Stimulated activated naive CD8-positive, alpha-beta T cell treated with anti-CD3 and anti-CD28 coated beads, Interleukin-15, Interleukin-2, amounts not matched to agents 100 ng/mL and 50 ng/mL, for 24 hours (primary cell): ENCODE results near the gene RNF114.
"Not testable (repeated sequence)": the region's sequence is repeated elsewhere in the genome, so short reads cannot be mapped to it uniquely, and the experiment has no call there.

ENCODE experiments used
- H3K27ac Mint-ChIP-seq: one replicate; pipeline ENCODE4 v1.8.0; 2021; ENCODE audit warnings: mild to moderate bottlenecking, mixed read lengths
- H3K27me3 Mint-ChIP-seq: one replicate; pipeline ENCODE4 v1.8.0; 2021; ENCODE audit warnings: mixed read lengths
- H3K36me3 Mint-ChIP-seq: one replicate; pipeline ENCODE4 v1.8.0; 2021; ENCODE audit warnings: low read depth, mixed read lengths
- H3K4me1 Mint-ChIP-seq: one replicate; pipeline ENCODE4 v1.8.0; 2021; ENCODE audit warnings: low read depth, mixed read lengths
- H3K4me3 Mint-ChIP-seq: one replicate; pipeline ENCODE4 v1.8.0; 2021; ENCODE audit warnings: mild to moderate bottlenecking, mixed read lengths
- H3K9me3 Mint-ChIP-seq: one replicate; pipeline ENCODE4 v1.8.0; 2021; ENCODE audit warnings: mixed read lengths

The RNF114 gene

DNA sequence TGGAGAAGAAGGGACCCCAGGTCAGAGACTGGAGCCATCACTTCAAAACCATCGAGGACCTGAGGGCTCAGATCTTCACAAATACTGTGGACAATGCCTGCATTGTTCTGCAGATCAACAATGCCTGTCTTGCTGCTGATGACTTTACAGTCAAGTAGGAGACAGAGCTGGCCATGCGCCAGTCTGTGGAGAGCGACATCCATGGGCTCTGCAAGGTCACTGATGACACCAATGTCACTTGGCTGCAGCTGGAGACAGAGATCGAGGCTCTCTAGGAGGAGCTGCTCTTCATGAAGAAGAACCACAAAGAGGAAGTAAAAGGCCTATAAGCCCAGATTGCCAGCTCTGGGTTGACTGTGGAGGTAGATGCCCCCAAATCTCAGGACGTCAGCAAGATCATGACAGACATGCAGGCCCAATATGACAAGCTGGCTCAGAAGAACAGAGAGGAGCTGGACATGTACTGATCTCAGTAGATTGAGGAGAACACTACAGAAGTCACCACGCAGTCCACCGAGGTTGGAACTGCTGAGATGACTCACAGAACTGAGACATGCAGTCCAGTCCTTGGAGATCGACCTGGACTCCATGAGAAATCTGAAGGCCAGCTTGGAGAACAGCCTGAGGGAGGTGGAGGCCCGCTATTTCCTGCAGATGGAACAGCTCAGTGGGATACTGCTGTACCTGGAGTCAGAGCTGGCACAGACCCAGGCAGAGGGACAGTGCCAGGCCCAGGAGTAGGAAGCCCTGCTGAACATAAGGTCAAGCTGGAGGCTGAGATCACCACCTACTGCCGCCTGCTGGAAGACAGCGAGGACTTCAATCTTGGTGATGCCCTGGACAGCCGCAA, 21.1 kb downstream of the RNF114 start:
- H3K4me3 Mint-ChIP-seq, H3K9me3 Mint-ChIP-seq, H3K27me3 Mint-ChIP-seq: not testable (repeated sequence)
- peaks cover 18% of the 10 kb centered on the region for H3K4me1 Mint-ChIP-seq
- peak overlapping the region; percentile 24 for H3K27ac Mint-ChIP-seq
- H3K36me3 Mint-ChIP-seq: peaks cover 50% of the 10 kb centered on the region

DNA sequence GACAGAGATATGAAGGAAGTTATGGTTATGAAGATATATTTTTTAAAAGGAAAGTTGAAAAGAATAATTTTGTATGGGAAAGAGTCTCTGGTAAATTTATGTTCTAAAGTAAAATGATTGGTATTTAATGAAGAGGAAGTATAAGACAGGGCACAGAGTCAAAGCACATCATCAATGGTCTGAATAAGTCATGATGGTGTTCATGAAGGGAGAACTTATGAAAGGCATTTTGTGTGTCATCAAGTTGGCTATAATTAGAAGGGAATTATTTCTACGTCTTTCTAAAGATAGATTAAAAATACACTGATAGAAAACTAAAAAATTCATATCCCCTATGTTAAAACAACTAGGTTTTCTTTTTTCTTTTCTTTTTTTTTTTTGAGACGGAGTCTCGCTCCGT, 25.2 kb downstream of the RNF114 start:
- Mint-ChIP-seq H3K27me3 (no peaks in the 10 kb centered on the region), H3K4me3 (no peak overlapping the region), H3K27ac (no peak overlapping the region), H3K9me3 (no peaks in the 10 kb centered on the region), H3K4me1 (peaks cover 18% of the 10 kb centered on the region), H3K36me3 (peaks cover 20% of the 10 kb centered on the region)

DNA sequence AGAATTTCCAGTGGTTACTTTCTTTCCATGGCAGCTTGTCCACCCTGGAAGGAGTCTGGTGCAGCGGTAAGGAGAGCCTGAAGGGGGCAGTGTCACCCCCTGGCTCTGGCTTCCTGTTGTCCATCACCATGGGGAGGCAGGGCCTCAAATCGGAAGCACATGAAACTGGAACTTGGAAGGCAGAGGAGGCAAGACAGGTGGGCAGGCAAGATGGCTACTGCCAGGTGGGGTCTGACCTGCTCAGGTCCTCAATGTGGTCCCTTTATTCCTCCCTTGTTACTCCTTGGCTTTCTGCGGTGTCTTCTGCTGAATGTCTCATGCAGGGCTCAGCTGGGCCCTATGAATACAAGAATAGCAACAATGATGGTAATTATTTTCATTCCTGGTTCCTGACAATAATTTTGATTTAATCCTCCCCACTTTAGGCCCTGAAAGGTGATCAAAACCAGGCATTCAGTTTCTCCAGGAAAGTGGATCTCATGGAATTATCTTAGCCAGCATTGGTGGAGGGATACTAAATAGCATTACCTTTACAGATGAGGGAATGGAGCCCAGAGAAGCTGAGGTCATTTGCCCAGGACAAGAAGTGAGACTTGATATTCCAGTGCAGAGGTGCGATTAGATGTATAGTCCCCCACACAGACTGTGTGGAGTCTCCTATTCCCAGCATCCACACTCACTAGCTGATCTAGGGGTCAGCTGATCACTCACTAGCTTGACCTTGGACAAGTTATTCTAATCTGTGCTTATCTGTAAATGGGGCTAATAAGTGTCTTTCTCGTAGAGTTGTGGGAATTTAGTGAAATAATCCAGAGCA, 29.0 kb downstream of the RNF114 start:
- Mint-ChIP-seq H3K4me1 (no peaks in the 10 kb centered on the region), H3K4me3 (no peak overlapping the region), H3K27ac (no peak overlapping the region), H3K27me3 (no peaks in the 10 kb centered on the region), H3K36me3 (peaks cover 4% of the 10 kb centered on the region), H3K9me3 (no peaks in the 10 kb centered on the region)

DNA sequence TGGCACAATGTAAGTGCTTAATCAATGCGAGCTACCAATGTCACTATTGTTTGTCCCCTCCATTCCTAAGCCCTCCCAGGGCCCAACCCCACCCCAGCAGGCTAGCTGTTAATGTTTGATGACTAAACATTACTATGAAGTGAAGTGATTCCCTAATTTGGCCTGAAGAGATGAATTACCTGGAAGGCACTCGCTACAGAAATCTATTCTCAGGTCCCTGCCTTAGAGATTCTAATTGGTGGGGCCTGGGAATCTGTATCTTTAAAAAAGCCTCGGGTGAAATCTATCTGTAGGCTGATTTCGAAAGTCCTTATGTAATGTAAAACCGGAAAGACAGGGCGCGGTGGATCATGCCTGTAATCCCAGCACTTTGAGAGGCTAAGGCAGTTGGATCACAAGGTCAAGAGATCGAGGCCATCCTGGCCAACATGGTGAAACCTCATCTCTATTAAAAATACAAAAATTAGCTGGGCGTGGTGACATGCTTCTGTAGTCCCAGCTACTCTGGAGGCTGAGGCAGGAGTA, 29.6 kb downstream of the RNF114 start:
- Mint-ChIP-seq H3K27me3 (no peaks in the 10 kb centered on the region), H3K9me3 (no peaks in the 10 kb centered on the region), H3K4me3 (no peak overlapping the region), H3K4me1 (no peaks in the 10 kb centered on the region), H3K27ac (no peak overlapping the region), H3K36me3 (peaks cover 4% of the 10 kb centered on the region)

DNA sequence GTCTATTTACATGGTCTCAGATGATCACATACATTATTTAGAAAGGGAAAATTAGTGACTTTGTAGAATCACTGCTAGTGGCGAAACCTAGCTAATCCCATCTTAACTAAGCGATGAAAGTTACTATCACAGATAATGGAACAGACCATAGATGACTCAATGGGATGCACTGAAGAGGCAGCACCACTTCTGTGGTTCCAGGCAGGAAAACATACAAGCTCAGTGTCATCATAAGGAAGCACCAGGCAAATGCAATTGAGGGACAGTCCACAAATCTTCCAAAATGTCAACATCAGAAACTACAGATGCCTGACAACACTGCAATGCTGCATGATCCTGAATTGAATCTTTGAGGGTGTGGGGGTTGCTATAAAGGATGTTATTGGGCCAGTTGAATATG, 30.7 kb downstream of the RNF114 start:
- Mint-ChIP-seq H3K4me1 (no peaks in the 10 kb centered on the region), H3K27me3 (no peaks in the 10 kb centered on the region), H3K36me3 (no peaks in the 10 kb centered on the region), H3K27ac (no peak overlapping the region), H3K4me3 (no peak overlapping the region), H3K9me3 (no peaks in the 10 kb centered on the region)

DNA sequence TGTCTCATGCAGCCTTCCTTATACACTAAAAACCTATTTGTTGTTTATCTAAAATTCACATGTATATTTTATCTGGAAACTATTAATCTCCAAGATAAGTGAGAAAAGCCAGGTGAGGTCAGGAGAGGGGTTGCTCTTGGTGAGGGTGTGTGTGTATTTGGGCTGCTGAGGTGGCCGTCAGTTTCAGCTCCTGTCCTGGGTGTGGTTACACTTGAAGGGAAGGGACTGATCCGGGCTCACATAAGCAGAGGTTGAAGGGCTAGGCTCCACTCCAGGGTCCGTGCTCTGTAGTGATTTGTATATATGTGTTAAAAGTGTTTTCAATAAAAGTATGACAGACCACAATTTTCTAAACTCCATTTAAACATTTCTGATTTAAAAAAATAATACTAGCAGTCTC, 33.0 kb downstream of the RNF114 start:
- Mint-ChIP-seq H3K9me3 (no peaks in the 10 kb centered on the region), H3K36me3 (no peaks in the 10 kb centered on the region), H3K27ac (no peak overlapping the region), H3K4me1 (no peaks in the 10 kb centered on the region), H3K27me3 (no peaks in the 10 kb centered on the region), H3K4me3 (no peak overlapping the region)

DNA sequence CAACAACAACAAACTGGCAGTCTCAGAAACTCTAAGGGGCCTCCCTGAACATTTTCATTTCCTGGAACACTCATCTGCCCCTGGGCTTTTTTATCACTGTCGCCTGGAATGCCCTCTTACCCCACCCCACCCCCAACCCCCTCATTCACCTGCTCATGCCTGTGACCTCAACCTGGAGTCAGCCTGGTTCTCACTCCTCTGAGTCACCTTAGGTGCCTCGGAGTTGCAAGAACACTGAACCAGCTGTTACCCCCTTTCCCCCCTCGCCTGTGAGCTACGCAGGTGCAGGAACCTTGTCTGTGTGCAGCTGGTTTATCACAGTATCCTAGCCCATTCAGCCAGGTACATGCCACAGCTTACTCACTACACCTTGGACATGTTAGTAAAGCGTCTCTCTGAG, 33.7 kb downstream of the RNF114 start:
- H3K4me3 Mint-ChIP-seq: no peak overlapping the region
- H3K27ac Mint-ChIP-seq: no peak overlapping the region

DNA sequence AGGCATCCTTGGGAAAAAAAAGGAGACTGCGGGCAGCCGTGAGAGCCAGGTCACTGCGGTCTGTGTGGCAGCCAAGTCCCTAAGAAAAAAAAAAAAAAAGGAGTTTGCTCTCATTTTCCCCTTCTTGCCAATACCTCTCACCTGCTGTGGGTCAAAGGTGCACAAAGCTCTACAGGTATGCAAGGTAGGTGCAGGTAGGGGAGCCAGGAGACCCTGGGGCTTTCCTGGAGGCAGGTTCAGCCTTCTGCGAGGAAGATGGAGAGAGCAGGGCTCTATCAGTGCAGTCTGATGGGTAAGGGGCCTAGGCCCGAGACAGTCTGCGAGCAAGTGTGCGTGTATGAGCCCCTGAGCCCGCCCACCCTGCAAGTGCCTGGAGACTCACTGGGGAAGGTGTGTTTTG, 34.3 kb downstream of the RNF114 start:
- Mint-ChIP-seq H3K27ac (no peak overlapping the region), H3K36me3 (no peaks in the 10 kb centered on the region), H3K4me3 (no peak overlapping the region), H3K4me1 (no peaks in the 10 kb centered on the region), H3K27me3 (no peaks in the 10 kb centered on the region), H3K9me3 (no peaks in the 10 kb centered on the region)

More for the DNA sequence above, 33.7 kb downstream of the RNF114 start:
- Mint-ChIP-seq H3K27me3 (no peaks in the 10 kb centered on the region), H3K9me3 (no peaks in the 10 kb centered on the region), H3K4me1 (no peaks in the 10 kb centered on the region), H3K36me3 (no peaks in the 10 kb centered on the region)

DNA sequence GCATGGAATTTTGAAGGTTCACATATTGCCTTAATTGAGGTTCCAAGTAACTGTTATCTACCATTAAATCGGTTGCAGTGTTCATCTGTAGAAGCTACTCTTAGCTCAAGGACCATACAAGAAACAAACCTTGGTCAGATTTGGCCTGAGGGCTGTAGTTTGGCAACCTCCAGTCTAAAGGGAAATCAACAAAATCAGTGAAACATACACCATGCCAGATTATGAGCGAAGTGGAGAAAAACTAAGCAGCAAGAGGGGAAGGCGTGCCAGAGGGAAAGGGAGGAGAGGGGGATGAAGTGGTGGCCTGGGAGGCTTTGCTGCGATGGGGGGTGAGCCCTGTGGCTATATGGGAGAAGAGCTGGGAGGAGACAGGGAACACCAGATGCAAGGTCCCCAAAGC, 37.8 kb downstream of the RNF114 start:
- H3K4me1 Mint-ChIP-seq: no peaks in the 10 kb centered on the region
- no peaks in the 10 kb centered on the region for H3K9me3 Mint-ChIP-seq
- H3K4me3 Mint-ChIP-seq: no peak overlapping the region
- no peaks in the 10 kb centered on the region for H3K36me3 Mint-ChIP-seq
- no peak overlapping the region for H3K27ac Mint-ChIP-seq
- H3K27me3 Mint-ChIP-seq: no peaks in the 10 kb centered on the region

DNA sequence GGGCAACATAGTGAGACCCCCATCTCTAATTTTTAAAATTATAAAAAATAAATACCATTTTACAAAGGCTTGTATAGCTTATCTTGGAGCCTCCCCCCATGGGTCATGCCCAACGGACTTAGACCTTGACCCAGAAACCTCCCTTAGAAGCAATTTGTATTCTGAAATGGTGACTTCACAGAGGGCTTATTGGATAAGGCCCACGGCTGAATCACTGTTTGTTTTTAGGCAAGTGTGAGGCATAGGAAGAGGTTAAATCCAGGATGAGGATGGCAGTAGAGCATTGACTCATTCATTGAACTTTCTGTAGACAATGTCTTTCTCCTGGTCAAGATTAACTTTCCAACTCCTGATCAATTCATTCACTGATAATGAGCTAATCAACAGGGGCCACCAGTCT, 40.3 kb downstream of the RNF114 start:
- Mint-ChIP-seq H3K4me1 (peaks cover 6% of the 10 kb centered on the region), H3K36me3 (no peaks in the 10 kb centered on the region), H3K27ac (no peak overlapping the region), H3K27me3 (no peaks in the 10 kb centered on the region), H3K4me3 (no peak overlapping the region), H3K9me3 (no peaks in the 10 kb centered on the region)

DNA sequence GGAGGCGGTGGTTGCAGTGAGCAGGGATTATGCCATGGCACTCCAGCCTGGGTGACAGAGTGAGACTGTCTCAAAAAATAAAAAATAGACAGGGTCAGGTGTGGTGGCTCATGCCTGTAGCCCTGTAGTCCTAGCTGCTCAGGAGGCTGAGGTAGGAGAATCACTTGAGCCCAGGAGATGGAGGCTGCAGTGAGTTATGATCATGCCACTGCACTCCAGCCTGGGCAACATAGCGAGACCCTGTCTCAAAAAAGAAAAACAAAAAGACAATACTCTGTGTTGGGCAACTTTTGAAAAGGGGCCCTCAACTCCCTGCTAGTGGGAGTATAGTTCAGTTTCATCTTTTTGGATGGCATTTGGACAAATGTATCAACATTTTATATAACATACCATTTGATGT, 41.5 kb downstream of the RNF114 start:
- H3K4me3 Mint-ChIP-seq, H3K27me3 Mint-ChIP-seq, H3K9me3 Mint-ChIP-seq, H3K27ac Mint-ChIP-seq, H3K36me3 Mint-ChIP-seq: not testable (repeated sequence)
- H3K4me1 Mint-ChIP-seq: peaks cover 12% of the 10 kb centered on the region

DNA sequence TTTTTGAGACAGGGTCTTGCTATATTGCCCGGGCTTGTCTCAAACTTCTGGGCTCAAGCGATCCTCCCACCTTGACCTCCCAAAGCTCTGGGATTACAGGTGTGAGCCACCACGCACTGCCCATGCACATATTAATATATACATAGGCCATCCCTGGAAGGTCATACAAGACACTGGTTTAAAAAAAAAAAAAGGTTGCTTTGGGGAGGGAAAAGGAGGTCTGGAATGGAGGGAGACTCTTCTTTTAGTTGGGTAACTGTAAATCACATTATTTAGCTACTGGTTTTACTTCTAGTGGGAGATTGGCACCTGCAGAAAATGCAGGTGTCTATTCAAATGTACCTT, 42.5 kb downstream of the RNF114 start:
- H3K27me3 Mint-ChIP-seq: peaks cover 6% of the 10 kb centered on the region
- peaks cover 22% of the 10 kb centered on the region for H3K4me1 Mint-ChIP-seq
- H3K9me3 Mint-ChIP-seq: no peaks in the 10 kb centered on the region
- no peaks in the 10 kb centered on the region for H3K36me3 Mint-ChIP-seq
- H3K27ac Mint-ChIP-seq: no peak overlapping the region
- no peak overlapping the region for H3K4me3 Mint-ChIP-seq

DNA sequence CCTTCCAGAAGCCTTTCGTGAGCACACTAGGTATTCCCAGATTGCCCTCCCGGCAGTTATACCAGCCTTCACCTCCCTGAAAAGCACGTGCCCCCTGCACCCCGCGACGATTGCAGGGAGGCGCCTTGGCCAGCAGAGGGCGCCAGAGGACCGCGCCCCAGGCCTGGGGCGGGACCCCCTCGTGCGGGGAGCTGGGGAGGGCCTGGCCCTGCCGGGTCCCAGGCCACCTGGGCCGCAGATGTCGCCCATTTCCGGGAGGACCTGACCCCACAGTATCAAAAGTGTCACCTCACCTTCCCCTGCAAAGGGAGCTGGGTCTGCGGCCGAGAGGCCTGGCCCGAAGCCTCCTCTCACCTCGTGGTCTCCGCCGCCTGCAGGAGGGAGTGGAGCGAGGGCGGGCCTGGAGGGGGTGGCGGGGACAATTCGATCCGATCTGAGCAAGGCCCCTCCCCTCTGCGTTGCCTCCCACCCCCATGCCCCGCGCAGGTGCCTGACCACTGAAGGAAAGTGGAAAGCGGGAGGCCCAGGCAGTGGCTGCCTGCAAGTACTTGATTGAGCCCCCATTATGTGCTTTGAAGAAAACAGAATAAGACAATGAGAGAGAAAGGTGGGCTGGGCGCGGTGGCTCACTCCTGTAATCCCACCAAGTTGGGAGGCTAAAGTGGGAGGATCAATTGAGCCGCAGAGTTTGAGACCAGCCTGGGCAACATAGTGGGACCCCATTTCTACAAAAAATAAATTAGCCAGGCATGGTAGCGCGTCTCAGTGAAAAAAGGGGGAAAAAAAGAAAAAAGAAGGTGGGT, 43.0 kb downstream of the RNF114 start:
- Mint-ChIP-seq H3K36me3 (no peaks in the 10 kb centered on the region), H3K27me3 (peaks cover 6% of the 10 kb centered on the region), H3K4me3 (no peak overlapping the region), H3K27ac (no peak overlapping the region), H3K9me3 (no peaks in the 10 kb centered on the region), H3K4me1 (peaks cover 26% of the 10 kb centered on the region)

DNA sequence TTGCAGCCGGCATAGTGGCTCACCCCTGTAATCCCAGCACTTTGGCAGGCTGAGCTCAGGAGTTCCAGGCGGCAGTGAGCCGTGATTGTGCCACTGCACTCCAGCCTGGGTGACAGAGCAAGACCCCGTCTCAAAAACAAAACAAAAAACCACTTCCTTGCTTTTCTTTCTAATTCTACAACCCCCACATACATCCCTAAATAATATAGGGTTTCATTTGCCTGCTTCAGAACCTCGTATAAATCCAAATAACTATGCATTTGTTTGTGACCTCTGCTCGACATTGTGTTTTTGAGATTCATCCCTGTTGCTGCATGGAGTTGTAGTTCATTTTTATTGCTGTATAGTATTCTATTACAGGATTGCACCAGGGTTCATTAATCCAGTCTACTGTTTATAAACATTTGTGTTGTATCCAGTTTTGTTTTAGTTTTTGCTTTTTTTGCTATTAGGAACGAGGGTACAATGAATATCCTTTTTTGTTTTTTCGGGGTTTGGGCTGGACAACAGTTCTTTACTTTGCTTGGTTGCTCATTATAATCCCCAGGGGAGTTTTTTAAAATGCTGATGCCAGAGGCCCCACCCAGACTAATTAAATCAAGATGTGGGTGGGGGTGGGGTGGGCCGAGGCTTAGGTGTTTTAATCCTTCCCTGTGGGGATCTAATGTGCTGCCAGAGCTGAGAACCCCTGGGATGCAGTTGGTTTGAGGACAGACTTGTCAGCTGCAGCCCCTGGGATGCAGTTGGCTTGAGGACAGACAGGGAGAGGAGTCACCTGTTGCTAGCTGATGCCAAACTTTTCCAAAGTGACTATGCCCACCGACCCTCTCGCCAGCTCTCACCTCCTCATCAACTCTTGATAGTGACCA, 44.2 kb downstream of the RNF114 start:
- H3K36me3 Mint-ChIP-seq: no peaks in the 10 kb centered on the region
- no peaks in the 10 kb centered on the region for H3K9me3 Mint-ChIP-seq
- H3K27me3 Mint-ChIP-seq: peaks cover 6% of the 10 kb centered on the region
- H3K4me1 Mint-ChIP-seq: peaks cover 26% of the 10 kb centered on the region
- no peak overlapping the region for H3K27ac Mint-ChIP-seq
- H3K4me3 Mint-ChIP-seq: no peak overlapping the region
